NT2/D1 (cell line): ENCODE measurements around the gene PARG.
"Not testable (repeated sequence)": the region's sequence is repeated elsewhere in the genome, so short reads cannot be mapped to it uniquely, and the experiment has no call there.

ENCODE experiments used
- DNase-seq: peaks from one replicate; pipeline ENCODE4 v3.0.0-alpha.2; 2011; ENCODE audit warnings: low read depth, low spot score
- H3K27me3 ChIP-seq: 2 replicates; pipeline ENCODE4 v1.6.0; 2011; ENCODE audit warnings: mild to moderate bottlenecking; ENCODE audit not compliant: insufficient read length, insufficient read depth
- H3K36me3 ChIP-seq: 2 replicates; pipeline ENCODE4 v1.6.1; 2011; ENCODE audit warnings: mild to moderate bottlenecking, low read length, mixed read lengths; ENCODE audit not compliant: insufficient read depth, insufficient read length
- H3K4me1 ChIP-seq: 2 replicates; pipeline ENCODE4 v1.5.1; 2011; ENCODE audit not compliant: insufficient read depth, insufficient read length
- H3K4me3 ChIP-seq: 2 replicates; pipeline ENCODE4 v1.5.1; 2011; ENCODE audit warnings: low read depth; ENCODE audit not compliant: insufficient read length
- H3K9ac ChIP-seq: 2 replicates; pipeline ENCODE4 v1.6.0; 2011; ENCODE audit warnings: low read depth; ENCODE audit not compliant: insufficient read length
- H3K9me3 ChIP-seq: 2 replicates; pipeline ENCODE4 v1.5.1; 2011; ENCODE audit warnings: mild to moderate bottlenecking, low read length; ENCODE audit not compliant: insufficient read depth

Gene PARG

GRCh38 chr10:49942339-49942705 lies 495 bp upstream of the PARG start:
- not testable (repeated sequence) for H3K27me3 ChIP-seq, H3K4me1 ChIP-seq, H3K9me3 ChIP-seq, H3K36me3 ChIP-seq, DNase-seq
- peak overlapping the region; percentile 87 for H3K9ac ChIP-seq
- peak overlapping the region; percentile 71 for H3K4me3 ChIP-seq

- not testable (repeated sequence) for H3K27me3 ChIP-seq, H3K9ac ChIP-seq, DNase-seq, H3K36me3 ChIP-seq, H3K4me1 ChIP-seq, H3K4me3 ChIP-seq, H3K9me3 ChIP-seq
Observed at GRCh38 chr10:49931959-49932728, 9.7 kb downstream of the PARG start.

- H3K9me3 ChIP-seq, H3K27me3 ChIP-seq, DNase-seq, H3K4me3 ChIP-seq, H3K36me3 ChIP-seq, H3K4me1 ChIP-seq, H3K9ac ChIP-seq: not testable (repeated sequence)
Observed at GRCh38 chr10:49931276-49931675, 10.6 kb downstream of the PARG start.

GRCh38 chr10:49923572-49923971 lies 18.3 kb downstream of the PARG start:
- H3K9ac ChIP-seq, H3K36me3 ChIP-seq, H3K9me3 ChIP-seq, H3K4me1 ChIP-seq, H3K4me3 ChIP-seq, H3K27me3 ChIP-seq, DNase-seq: not testable (repeated sequence)

GRCh38 chr10:49922041-49922440 lies 19.8 kb downstream of the PARG start:
- not testable (repeated sequence) for H3K27me3 ChIP-seq, H3K9me3 ChIP-seq, H3K4me3 ChIP-seq, H3K4me1 ChIP-seq, H3K36me3 ChIP-seq, H3K9ac ChIP-seq
- peak; percentile 13 for DNase-seq

GRCh38 chr10:49917927-49918326 lies 23.9 kb downstream of the PARG start:
- H3K4me3 ChIP-seq, DNase-seq: not testable (repeated sequence)

GRCh38 chr10:49916451-49916850 lies 25.4 kb downstream of the PARG start:
- H3K4me1 ChIP-seq, H3K4me3 ChIP-seq, H3K9me3 ChIP-seq, H3K36me3 ChIP-seq, DNase-seq, H3K9ac ChIP-seq, H3K27me3 ChIP-seq: not testable (repeated sequence)

More at GRCh38 chr10:49917927-49918326, 23.9 kb downstream of the PARG start:
- H3K4me1 ChIP-seq, H3K9ac ChIP-seq, H3K27me3 ChIP-seq, H3K36me3 ChIP-seq, H3K9me3 ChIP-seq: not testable (repeated sequence)

- DNase-seq, H3K27me3 ChIP-seq, H3K36me3 ChIP-seq, H3K9me3 ChIP-seq, H3K9ac ChIP-seq, H3K4me1 ChIP-seq, H3K4me3 ChIP-seq: not testable (repeated sequence)
Observed at GRCh38 chr10:49910295-49910694, 31.5 kb downstream of the PARG start.

GRCh38 chr10:49908290-49909080 lies 33.3 kb downstream of the PARG start:
- not testable (repeated sequence) for DNase-seq, H3K4me3 ChIP-seq

GRCh38 chr10:49903829-49904228 lies 38.0 kb downstream of the PARG start:
- not testable (repeated sequence) for H3K4me1 ChIP-seq, H3K9me3 ChIP-seq, H3K9ac ChIP-seq, H3K4me3 ChIP-seq, DNase-seq, H3K36me3 ChIP-seq, H3K27me3 ChIP-seq

More at GRCh38 chr10:49908290-49909080, 33.3 kb downstream of the PARG start:
- not testable (repeated sequence) for H3K4me1 ChIP-seq, H3K9ac ChIP-seq, H3K36me3 ChIP-seq, H3K9me3 ChIP-seq, H3K27me3 ChIP-seq

- H3K9me3 ChIP-seq, DNase-seq, H3K27me3 ChIP-seq, H3K36me3 ChIP-seq, H3K4me3 ChIP-seq, H3K9ac ChIP-seq, H3K4me1 ChIP-seq: not testable (repeated sequence)
Observed at GRCh38 chr10:49900406-49900805, 41.4 kb downstream of the PARG start.

GRCh38 chr10:49899999-49900398 lies 41.8 kb downstream of the PARG start:
- H3K9me3 ChIP-seq, H3K27me3 ChIP-seq, DNase-seq, H3K4me1 ChIP-seq, H3K36me3 ChIP-seq, H3K4me3 ChIP-seq, H3K9ac ChIP-seq: not testable (repeated sequence)
